GM12878 (cell line): ENCODE measurements around the gene RFTN2.

ENCODE experiments used
- CBX5 ChIP-seq: sonication (generic); IDR thresholded peaks from 2 replicates; pipeline ENCODE4 v1.6.1; 2016; ENCODE audit warnings: low read depth, moderate library complexity, mild to moderate bottlenecking, inconsistent platforms
- CTCF ChIP-seq, 3 experiments: IDR thresholded peaks in 2 of 3; conservative IDR thresholded peaks in 1 of 3; 2 replicates each; pipeline ENCODE4 v1.5.1; 2011; ENCODE audit warnings: low read depth in 3 of 3, low read length in 3 of 3, mild to moderate bottlenecking in 3 of 3, control low read depth in 2 of 3, moderate library complexity in 2 of 3, inconsistent platforms in 1 of 3, mixed read lengths in 1 of 3; ENCODE audit not compliant: control insufficient read depth in 2 of 3, insufficient read depth in 1 of 3; ENCODE audit errors: extremely low read depth in 1 of 3
- E2F4 ChIP-seq: IDR thresholded peaks from 2 replicates; pipeline ENCODE4 v1.6.1; 2012; ENCODE audit warnings: low read depth, low read length, improper control_type of control experiment
- ETV6 ChIP-seq, 2 experiments: fragments of 450-650 bp in 1 of 2; IDR thresholded peaks in 1 of 2; conservative IDR thresholded peaks in 1 of 2; 2 replicates each; pipeline ENCODE4 v1.6.1; 2014; ENCODE audit warnings: antibody characterized with exemption in 1 of 2, borderline replicate concordance in 1 of 2, low read depth in 1 of 2, mild to moderate bottlenecking in 1 of 2, moderate library complexity in 1 of 2
- JUNB ChIP-seq: IDR thresholded peaks from 2 replicates; pipeline ENCODE4 v1.6.1; 2016; ENCODE audit warnings: antibody characterized with exemption, mild to moderate bottlenecking
- MEF2A ChIP-seq: IDR thresholded peaks from 2 replicates; pipeline ENCODE4 v1.6.1; 2011; ENCODE audit warnings: low read depth, mild to moderate bottlenecking, low read length, moderate library complexity; ENCODE audit not compliant: insufficient read depth
- POLR2A ChIP-seq: IDR thresholded peaks from 2 replicates; pipeline ENCODE4 v1.6.1; 2011; ENCODE audit warnings: low read depth, mild to moderate bottlenecking, low read length
- RAD51 ChIP-seq: fragments of 450-650 bp; IDR thresholded peaks from 2 replicates; pipeline ENCODE4 v1.6.1; 2016; ENCODE audit warnings: moderate library complexity, mild to moderate bottlenecking, inconsistent platforms
- REST ChIP-seq: IDR thresholded peaks from 2 replicates; pipeline ENCODE4 v1.6.1; 2012; ENCODE audit warnings: mild to moderate bottlenecking, low read depth, low read length
- SMARCA5 ChIP-seq: fragments of 450-650 bp; IDR thresholded peaks from 2 replicates; pipeline ENCODE4 v1.6.1; 2017; ENCODE audit warnings: mild to moderate bottlenecking
- SREBF1 ChIP-seq: IDR thresholded peaks from 2 replicates; pipeline ENCODE4 v1.6.1; 2012; ENCODE audit warnings: mild to moderate bottlenecking, low read length

- TF ChIP-seq REST (no peak), E2F4 (no peak), CTCF (IDR thresholded peaks at IDR 0.05 in 2 of 3, conservative IDR thresholded peaks at IDR 0.05 in 1 of 3; ENCODE audit: control insufficient read depth in 2 of 3, extremely low read depth in 1 of 3, insufficient read depth in 1 of 3, low read depth in 3 of 3, low read length in 3 of 3) (no peak), SMARCA5 (no peak), POLR2A (no peak), MEF2A (no peak), JUNB (no peak), SREBF1 (no peak), CBX5 (no peak), ETV6 (conservative IDR thresholded peaks at IDR 0.05 in 1 of 2, IDR thresholded peaks at IDR 0.05 in 1 of 2; ENCODE audit: borderline replicate concordance in 1 of 2, low read depth in 1 of 2) (no peak), RAD51 (no peak)
These were observed 117.0 kb downstream of the RFTN2 start for GRCh38 chr2:197558393-197558792.
